Retinal pigment epithelial cell (primary cell): ENCODE data around the gene SYT14.
A peak's percentile ranks its signal among the peaks of the same experiment; 100 is the strongest.
"Not testable (repeated sequence)": the region's sequence is repeated elsewhere in the genome, so short reads cannot be mapped to it uniquely, and the experiment has no call there.

ENCODE experiments used
- DNase-seq: peaks from one replicate; pipeline ENCODE4 v3.0.0-alpha.2; 2010; ENCODE audit warnings: low read depth
- H3K4me3 ChIP-seq: 2 replicates; pipeline ENCODE4 v1.5.1; 2011; ENCODE audit warnings: mild to moderate bottlenecking, low read length, control low read depth, moderate library complexity
- TF ChIP-seq, protein P1 (sequence below): conservative IDR thresholded peaks from 2 replicates; pipeline ENCODE4 v1.5.1; 2011; ENCODE audit warnings: low read depth, low read length, control low read depth, inconsistent platforms

The SYT14 gene

DNA sequence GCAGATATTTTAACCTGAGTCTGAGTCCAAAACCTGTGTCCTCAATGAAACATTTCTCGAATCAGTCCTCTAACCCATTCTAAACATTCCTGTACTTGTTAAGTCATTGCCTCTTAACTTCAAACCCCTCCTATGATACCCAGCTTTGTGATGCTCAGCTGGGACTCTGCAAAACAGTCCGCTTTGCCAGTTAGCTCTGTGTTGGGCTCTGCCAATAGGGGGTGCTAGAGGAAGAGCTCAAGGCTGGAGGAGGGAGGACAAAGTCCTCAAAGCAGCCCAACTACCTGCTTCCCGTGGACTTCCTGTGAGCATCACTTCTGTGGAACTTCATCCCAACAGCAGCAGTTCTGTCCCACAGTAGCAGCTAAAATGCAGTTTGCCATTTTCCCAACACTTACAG is 38.1 kb upstream of the SYT14 start:
- TF ChIP-seq, protein P1, sequence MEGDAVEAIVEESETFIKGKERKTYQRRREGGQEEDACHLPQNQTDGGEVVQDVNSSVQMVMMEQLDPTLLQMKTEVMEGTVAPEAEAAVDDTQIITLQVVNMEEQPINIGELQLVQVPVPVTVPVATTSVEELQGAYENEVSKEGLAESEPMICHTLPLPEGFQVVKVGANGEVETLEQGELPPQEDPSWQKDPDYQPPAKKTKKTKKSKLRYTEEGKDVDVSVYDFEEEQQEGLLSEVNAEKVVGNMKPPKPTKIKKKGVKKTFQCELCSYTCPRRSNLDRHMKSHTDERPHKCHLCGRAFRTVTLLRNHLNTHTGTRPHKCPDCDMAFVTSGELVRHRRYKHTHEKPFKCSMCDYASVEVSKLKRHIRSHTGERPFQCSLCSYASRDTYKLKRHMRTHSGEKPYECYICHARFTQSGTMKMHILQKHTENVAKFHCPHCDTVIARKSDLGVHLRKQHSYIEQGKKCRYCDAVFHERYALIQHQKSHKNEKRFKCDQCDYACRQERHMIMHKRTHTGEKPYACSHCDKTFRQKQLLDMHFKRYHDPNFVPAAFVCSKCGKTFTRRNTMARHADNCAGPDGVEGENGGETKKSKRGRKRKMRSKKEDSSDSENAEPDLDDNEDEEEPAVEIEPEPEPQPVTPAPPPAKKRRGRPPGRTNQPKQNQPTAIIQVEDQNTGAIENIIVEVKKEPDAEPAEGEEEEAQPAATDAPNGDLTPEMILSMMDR, result peak; percentile 61
- no peak overlapping the region for H3K4me3 ChIP-seq
- DNase-seq, result no peak

DNA sequence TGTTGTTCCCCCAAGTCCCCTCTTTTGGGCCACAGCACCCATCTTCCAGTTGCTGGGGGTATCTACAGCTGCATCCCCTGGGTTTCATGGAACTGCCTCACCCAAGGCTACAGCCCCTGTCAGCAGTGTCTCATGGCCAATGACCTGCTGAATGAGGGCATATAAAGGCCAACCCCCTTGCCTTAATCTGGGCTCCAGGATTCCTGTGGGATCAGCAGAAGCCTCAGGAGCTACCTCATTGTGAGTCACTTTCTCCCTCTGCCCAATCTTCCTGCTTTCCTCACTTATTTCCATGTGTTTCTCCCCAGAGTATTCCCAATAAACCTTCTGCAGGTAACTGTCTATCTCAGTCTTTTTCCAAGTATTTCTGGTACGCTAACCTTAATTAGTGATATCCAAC is 37.3 kb upstream of the SYT14 start:
- DNase-seq, result no peak
- no peak overlapping the region for H3K4me3 ChIP-seq
- TF ChIP-seq, protein P1, result no peak

DNA sequence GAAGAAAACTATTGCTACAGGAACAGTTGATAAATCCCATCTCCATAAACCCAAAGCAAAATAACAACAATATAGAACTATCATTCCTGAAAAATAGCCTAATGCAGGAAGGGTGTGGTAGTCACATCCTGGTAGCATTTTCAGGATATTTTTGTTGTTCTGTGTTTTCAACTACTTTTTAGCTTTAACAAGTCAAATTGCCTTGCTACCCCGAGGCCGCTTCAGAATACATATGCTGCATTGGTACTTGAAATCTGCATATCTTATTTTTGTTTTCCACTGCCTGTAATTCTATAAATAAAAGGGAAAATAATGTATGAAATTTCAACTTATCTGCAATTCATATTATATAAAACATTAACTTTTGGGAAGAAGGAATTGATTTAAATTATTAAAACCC is 36.8 kb upstream of the SYT14 start:
- H3K4me3 ChIP-seq, result no peak overlapping the region
- DNase-seq, result no peak
- TF ChIP-seq, protein P1, result no peak

DNA sequence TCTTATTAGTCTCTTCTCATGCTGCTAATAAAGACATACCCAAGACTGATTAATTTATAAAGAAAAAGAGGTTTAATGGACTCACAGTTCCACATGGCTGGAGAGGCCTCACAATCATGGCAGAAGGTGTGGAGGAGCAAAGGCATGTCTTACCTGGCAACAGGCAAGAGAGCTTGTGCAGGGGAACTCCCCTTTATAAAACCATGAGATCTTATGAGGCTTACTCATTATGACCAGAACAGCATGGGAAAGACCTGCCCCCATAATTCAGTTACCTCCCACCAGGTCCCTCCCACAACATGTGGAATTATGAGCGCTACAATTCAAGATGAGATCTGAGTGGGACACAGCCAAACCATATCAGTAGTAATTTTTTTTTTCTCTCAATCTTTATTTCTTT is 33.2 kb upstream of the SYT14 start:
- H3K4me3 ChIP-seq, DNase-seq: not testable (repeated sequence)

DNA sequence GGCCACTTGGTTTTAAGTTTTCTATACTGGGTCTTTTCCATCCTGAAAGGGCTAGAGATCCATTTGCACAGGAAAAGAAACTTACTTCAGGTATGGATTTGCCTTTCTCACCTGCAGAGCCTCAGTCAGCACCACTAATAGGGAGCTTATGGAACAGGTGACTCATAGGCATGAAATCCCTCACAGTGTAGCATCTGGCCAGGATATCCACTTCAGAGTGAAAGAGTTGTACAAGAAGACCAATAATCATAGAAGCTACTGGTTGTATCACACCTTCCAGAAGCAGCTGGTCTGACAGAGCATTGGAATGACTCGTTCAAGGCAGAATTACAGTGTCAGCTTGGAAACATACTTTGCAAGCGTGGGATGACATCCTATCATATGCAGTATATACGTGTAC is 26.3 kb upstream of the SYT14 start:
- TF ChIP-seq, protein P1, result no peak
- H3K4me3 ChIP-seq, result no peak overlapping the region
- no peak for DNase-seq

DNA sequence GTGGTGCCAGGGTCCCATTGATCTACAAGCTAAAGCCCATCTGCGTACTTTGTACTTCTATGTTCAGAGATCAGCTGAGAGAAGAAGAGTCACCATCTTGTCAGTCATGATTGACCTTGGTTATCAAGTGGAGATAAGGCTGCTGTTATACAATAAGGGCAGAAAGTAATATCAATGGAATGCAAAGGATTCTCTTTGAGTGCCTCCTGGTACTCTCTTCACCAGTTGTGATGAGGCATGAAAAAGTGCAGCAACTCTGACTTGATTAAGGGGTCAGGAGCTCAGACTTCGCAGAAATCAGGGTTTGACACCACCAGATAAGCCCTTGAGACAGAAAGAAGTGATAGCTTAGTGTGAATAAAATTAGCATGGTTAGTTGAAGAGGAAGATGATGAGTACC is 25.7 kb upstream of the SYT14 start:
- TF ChIP-seq, protein P1, result no peak
- no peak for DNase-seq

DNA sequence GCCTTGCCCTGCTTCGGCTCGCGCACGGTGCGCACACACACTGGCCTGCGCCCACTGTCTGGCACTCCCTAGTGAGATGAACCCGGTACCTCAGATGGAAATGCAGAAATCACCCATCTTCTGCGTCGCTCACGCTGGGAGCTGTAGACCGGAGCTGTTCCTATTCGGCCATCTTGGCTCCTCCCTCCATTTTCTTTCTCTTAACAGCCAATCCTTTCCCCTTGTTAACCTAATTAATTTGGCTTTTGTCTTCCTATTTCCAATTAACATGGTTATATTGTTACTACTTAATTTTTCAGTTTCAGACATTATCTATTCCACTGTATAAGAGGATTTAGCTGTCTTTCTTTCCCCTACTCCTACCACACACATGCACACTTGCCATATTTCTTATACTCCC is 18.4 kb upstream of the SYT14 start:
- not testable (repeated sequence) for H3K4me3 ChIP-seq, DNase-seq

More for the DNA sequence above, 25.7 kb upstream of the SYT14 start:
- no peak overlapping the region for H3K4me3 ChIP-seq

DNA sequence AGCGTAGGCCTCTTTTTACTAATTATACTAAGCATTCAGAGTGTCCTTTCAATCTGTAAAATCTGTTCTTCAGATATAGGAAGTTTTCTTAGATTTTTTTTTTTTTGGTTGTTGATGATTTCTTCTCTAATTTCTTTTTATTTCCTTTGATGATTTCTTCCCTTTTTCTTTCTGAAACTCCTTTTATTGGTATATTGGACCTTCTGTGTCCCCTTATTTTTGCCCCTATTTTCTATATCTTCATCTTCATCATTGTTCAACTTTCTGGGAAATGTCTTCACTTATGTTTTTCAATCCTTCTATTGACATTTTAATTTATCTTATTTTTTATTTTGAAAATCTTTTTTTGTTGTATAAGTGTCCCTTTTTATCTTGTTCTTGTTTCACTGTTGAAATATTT is 17.2 kb upstream of the SYT14 start:
- no peak for DNase-seq
- TF ChIP-seq, protein P1, result no peak
- H3K4me3 ChIP-seq, result no peak overlapping the region
